ENCODE data around the gene SMYD3.

- TF ChIP-seq CTCF (IDR thresholded peaks at IDR 0.05) (no peak), TCF7L2 (IDR thresholded peaks at IDR 0.05; ENCODE audit: low read depth, low read length) (no peak), REST (IDR thresholded peaks at IDR 0.05; ENCODE audit: insufficient read depth in 1 of 2, low read depth in 2 of 2, low read length in 1 of 2) (no peak)
These were observed 123.3 kb downstream of the SMYD3 start for GRCh38 chr1:246383791-246384190.

Measured in Panc1 (cell line).